Measurements from ENCODE around the gene ZNF296.

Gene ZNF296

DNA sequence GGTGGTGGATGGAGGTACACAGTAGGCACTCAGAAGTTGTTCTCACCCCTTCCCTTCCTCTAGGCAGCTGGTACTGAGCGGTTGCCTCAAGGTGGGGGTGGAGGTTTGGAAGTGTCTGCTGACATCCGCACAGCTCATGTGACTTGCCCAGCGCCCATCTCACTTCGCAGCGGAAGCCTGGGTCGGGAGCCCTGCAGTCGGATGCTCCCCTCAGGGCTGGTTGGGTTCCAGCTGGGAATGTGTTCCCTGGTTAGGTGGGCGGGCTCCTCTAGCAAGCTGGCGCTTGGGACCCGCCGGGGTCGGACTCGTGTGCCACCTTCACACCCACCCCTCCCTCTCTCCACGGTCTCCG lies 26.9 kb upstream of the ZNF296 start:
- DNase-seq: peak; percentile 33 to 69

DNA sequence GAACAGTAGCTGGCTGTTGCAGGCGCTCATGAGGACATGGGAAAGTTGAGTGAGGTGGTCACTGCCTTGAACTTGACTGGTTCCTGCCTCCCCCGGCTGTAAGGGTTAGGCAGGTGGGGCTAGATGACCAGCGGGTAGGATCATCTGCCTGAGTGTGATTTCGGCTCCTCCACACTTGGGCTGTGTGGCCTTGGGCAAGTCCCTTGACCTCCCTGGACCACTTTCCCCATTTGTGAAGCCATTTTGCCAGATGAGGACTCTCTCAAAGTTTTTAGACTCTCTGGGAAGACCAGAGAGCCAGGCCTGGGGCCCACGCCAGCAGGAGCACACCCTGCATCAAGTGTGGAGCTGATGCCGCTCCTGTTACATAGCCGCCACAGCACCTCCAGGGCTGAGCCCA lies 26.2 kb upstream of the ZNF296 start:
- no peak for DNase-seq

DNA sequence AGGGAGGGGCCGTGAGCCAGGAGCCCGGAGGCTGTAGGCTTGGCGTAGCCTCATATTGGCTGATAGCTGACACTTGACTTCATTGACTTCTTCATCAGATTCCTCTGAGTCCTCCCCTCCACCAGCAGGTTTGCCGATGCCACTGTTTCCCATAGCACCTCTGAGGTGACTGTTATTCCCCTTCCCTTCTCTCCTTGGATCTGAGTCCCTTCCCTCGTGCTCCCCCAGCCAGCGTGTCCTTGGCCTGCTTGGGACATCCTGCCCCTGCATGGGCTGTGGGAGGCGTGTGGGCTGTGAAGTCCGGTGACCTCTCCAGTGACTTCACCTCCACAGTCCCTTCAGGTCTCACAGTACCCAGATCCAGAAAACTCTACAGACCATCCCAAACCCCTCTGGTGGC lies 25.5 kb upstream of the ZNF296 start:
- DNase-seq: peak in 1 of 2 donors; percentile 64

DNA sequence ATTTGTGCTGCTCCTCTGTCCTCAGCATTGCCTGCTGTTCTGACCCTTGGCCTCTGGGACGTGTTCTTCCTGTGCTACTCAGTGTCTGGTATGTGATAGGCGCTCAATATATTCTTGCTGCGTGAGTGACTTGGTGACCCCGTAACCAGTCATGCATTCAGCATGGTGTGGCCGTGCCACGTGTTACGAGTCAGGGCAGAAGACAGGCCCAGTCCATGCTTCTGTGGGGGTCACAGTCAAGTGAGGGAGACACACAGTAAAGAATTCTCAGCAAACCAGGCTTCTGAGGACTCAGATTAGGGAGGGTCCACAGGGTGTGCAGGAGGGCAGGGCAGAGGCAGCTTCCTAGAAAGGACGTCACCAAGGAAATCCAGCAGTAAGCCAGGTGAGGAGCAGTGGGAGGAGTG lies 24.6 kb upstream of the ZNF296 start:
- DNase-seq: no peak

DNA sequence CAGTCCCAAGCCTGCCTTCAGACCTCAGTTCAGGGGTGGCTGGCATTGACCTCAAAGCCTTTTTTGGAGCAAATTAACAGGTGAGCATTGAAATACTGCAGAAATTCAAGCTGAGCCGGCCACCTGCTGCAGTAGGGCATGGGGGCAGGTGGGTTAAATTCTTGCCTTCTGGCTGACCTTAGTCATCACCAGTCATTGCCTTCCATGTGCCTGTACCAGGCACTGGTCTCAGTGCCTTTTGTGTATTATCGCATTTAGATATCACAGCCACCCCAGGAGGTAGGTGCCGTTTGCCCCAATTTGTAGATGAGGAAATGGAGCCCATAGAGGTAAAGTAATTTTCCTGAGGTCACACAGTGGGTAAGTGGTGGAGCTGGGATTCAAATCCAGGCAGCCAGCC lies 23.9 kb upstream of the ZNF296 start:
- DNase-seq: no peak

DNA sequence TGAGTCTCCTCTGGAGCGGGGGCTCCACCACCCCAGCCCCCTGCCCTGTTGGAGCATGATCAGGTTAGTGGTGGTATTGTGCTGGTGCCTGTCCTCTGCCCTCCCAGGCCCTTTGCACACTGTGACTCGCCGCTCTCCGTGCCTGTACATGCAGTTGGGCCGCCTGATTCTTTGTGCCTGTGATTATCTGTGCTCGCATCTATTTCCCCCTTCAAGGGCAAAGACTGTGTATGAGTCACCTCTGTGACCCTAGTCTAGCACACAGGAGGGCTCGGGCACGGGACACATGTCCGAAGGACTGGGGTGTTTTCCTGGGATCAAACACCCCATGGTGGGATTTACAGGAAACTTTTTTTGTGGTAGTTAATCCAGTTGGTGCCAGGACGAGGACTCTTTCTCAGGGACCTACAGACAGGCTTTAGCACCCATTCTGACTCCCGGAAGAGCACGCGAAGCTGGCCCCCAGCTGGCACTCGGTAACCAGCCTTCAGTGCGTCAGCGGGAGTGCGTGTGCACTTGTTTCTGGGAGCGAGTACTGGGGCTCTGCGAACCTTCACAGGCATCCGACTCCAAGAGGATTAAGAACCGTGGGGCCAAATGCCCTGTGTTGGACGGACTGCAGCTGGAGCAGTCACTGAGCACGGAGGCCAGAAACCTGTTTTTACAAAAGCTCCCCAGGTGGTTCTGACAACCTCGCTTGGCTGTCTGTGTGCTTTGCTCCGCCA lies 23.4 kb upstream of the ZNF296 start:
- no peak for DNase-seq

DNA sequence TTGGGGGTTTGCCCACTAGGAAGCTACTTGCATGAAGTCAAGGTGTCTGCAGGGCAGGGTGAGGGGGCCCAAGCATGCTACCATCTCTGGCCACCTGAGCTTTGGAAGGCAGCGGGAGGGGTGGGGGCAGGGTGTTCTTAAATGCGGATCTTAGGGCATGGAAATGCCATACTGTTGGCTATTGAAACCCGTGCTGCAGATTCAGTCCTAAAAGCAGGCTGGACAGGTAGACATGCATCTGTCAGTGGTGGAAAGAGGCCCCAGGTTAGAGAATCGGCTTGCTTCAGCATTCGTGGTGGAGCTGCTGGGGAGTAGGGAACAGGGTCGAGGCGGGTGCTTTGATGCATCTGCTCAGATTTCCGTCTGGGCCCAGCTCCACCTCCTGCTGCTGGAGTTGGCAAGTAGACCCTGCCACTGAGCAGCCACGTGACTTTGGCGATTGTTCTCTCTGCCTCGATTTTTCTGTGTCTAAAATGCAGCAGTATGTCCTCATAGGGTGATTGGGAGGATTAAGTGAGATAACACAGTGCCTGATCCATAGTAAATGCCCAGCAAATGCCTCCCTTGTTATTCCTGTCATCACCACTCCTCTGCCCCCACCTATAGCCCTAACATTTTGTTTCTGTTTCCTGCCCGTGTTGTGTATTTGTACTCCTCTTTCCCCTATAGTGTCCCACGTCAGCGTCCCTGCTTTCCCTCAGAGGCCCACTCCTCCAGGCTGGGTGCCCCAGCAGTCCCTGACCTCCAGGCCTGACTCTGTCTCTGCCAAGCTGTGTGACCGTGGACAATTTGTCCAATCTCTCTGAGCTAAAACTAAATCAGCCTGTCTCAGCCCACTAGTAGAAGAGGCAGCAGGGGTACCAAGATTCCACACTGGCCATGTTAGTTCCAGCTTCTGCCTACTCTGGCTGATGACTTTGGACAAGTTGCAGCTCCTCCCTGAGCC lies 22.5 kb upstream of the ZNF296 start:
- DNase-seq: no peak

DNA sequence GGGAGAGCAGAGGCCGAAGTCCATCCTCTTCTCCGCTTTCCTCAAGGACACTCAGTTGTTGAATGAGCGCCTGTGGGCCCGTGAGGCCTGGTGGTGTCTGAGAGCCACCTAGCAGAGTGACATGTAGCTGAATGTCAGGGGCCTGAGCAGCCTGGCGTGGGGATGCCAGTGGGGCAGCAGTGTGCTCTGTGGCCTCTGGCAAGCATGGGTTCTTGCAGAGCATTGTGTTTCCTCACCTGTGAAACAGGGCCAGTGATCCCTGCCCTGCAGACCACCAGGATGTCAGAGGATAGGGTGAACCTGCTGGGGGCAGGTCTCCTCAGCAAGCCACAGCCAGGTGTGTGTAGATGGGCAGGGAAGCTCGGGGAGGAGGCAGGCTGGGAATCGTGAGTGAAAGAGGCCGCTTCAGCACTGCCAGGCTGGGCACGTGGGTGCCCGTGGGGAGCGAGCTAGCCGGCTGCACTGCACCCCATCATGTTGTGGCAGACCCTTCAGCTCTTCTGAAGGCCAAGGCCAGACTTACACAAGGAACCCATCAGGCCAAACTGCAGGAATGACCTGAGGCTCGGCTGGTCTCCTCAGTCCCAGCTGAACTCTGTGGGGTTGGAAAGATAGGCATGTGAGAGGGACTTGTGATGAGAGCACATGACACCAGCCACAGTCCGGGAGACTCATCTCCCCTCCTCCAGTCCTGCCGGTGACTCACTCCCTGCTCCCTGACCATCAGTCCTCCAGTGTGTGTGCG lies 21.7 kb upstream of the ZNF296 start:
- peak; percentile 87 to 95 for DNase-seq

DNA sequence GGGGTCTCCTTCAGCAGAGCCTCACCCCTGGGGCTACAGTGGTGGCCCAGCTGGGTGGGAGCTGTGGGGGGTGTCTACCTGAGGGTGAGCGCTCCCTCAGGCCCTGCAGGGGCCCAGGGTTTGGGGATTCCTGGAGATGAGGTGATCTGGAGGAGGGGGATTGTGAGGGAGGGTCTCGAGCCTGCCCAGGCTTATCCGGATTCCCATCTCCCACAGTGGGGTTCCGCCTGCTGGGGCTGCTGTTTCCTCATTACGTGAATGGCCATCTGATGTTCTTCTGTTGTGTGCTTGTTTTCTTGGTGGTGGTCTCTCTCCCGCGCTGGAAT lies 21.1 kb upstream of the ZNF296 start:
- no peak for DNase-seq

DNA sequence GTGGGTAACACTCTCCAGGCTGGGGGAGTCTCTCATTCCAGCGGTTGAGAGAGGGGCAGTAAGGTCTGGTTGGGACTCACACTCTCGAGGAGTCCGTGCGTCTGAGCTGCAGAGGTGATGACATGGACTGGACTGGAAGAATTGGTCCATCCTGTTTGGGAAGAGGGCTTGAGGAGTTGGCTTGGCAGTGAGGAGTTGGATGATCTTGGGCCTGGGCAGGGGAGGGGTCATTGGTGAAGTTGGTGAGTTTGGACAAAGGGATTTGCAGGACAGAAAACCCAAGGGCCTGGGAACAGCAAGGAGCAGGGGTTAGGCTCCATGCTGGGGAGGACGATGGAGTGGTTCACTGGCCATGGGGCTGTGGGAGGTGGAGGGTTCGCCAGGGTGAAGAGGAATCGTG lies 20.4 kb upstream of the ZNF296 start:
- DNase-seq: no peak

DNA sequence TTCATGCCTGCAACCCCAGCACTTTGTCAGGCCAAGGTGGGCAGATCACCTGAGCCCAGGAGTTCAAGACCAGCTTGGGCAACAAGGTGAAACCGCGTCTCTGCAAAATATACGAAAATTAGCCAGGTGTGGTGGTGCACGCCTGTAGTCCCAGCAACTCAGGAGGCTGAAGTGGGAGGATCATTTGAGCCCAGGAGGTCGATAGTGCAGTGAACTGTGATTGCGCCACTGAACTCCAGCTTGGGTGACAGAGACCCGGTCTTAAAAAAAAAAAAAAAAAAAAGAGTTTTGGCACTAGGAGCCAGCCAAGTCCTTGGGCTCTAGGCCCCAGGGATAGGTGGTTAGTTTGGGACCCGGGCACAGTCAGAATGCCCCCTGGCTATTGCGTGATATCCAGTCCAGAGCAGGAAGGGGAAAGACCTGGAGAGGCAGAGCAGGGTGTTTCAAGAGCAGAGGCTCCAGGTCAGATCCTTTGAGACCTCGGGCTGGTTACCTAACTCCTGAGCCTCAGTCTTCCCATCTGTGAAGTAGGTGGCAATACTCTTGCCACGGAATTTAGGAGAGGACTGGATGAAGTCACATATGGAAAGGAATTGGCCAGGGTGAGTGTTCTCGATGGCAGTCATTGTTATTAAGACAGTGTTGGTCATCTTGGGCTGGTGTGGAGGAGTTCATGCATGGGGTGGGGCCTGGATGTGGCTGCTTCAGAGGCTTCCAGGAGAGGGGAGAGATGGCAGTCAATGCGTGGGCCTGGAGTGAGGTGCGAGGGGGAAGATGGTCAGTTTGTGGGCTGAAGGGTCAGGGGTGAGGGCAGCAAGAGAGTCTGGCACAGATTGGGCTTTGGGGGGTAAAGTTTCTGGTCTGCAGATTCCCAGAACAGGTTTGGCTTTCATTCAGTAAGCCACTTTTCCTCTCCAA lies 19.5 kb upstream of the ZNF296 start:
- DNase-seq: no peak

DNA sequence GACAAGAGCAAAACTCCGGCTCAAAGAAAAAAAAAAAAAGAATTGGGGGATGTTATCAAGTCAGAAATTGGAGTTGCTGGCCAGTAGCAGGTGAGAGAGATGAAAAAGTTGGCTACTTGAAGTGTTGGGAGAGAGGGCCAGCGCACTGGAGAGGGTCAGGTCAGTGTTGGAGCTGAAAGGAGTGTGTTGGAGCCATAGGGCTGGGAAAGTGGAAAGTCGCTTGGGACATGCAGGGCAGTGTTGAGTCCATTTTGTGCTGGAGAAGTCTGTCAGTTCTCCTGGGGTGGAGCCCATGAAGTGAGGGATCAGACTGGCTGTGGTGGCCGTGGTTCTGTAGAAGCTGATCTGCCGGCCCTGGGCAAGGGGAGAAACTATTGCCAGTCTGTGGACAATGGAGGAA lies 18.4 kb upstream of the ZNF296 start:
- DNase-seq: no peak

DNA sequence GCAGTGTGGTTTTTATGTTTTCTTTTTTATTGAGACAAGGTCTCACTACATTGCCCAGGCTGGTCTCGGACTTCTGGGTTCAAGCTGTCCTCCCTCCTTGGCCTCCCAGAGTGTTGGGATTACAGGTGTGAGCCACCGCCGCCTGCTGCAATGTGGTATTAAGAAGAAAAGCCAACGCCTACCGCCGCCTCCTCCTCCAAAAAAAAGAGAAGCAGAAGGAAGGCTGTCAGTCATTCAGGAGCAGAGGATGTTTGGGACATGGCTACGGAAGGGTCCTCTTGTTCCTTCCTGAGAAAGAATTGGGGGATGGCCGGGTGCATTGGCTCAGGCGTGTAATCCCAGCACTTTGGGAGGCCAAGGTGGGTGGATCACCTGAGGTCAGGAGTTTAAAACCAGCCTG lies 17.9 kb upstream of the ZNF296 start:
- peak in 1 of 2 donors; percentile 54 for DNase-seq

DNA sequence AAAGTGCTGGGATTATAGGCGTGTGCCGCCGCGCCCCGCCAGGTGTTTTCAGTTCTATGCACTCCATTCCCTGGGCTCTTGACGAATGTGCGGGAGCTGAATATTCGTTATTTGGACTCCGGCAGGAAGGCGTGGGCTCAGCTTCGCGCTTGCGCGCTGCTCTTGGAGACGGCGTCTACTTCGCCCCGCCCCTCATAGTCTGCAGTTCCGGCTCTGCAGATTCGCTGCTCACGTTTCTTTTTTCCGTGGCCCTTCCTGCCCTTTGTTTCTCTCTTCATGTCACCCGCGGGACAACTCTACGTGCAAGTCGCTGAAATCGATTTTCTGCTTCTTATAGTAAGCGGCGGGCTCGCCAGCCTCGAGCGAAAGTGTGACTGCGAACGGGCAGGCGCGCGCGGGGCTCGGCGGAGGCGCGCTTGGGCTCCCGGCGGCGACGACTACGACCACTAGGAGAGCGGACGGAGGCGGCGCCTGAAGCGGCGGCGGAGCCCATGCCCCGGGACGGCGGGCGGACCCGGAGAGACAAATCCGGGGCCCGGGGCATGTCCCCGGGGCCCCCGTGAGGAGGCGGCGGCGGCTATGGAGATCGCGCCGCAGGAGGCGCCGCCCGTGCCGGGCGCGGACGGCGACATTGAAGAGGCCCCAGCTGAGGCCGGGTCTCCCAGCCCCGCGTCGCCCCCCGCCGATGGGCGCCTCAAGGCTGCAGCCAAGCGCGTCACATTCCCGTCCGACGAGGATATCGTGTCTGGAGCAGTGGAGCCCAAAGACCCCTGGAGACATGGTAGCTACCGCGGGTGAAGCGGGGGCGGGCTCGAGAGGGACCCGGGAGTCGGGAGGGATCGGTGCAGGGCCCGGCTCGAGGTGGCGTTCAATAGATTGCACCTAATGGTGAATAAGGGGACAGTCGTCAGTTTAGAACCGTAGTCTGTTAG lies 16.7 kb upstream of the ZNF296 start, which contains the start of gene PPP1R37:
TSS of gene PPP1R37 (plus strand) at position 433 of the 932 bp plus-strand sequence. CDS start at position 580, 147 bp downstream.
- DNase-seq: peak; percentile 95 to 97

DNA sequence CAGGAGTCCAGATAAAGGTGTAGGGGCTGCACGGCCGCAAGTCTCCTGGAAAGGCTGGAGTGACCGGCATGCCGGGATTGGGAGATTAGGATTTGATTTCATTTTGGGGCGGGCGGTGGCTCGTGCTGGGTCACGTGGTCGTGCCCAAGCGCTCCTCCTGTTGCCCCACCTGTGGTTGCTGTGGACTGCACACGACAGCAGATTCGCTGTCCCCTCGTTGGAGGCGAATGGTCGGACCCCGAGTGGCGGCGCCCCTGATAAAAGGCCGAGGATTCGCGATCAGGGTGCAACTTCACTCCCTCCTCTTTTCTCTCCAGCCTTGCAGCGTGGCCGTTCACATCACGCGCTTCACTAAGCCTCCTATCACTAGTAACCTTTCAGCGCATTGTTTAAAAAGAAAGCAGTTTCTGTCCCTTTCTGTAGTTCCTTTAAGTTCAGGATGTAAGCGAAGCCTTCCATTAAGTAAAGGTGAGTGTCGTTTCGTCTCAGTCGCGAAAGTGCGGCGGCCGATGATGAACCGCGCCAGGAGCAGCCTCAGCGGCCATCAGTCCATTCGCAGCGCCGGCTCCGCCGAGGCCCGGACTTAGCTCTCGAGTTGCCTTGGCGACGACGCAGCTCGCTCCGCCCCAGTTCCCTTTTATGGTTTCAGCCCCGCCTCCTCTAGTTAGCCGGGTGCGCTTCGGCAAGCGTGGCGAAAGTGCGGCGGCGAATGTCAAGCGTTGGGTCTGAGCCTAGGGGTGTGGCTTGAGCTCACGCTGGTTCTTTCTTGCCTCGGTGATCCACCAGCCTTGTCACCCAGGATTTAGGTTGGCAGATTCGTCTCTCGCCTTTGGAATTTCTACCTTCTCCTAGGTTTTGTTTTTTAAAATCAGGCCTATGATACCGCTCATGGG lies 15.0 kb upstream of the ZNF296 start:
- DNase-seq: peak; percentile 99 to 100

DNA sequence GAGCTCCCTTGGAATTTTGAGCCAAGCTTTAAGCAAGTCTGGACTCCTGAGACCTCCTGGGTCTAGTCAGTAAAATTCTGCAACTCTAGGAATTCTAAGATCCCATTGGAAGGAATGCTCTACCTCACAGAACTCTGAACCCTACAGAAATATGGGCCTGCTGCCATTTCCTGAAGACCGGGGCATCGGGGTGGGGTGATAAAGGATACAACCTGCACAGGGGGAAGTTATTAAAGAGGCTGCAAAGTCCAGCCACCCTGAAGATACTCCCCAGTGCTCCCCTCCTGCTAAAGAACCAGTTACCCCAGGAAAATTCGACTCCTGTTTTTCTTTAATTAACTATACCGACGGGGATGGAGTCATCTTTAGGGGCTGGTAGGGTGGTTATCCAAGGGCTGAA lies 14.3 kb upstream of the ZNF296 start:
- no peak for DNase-seq

DNA sequence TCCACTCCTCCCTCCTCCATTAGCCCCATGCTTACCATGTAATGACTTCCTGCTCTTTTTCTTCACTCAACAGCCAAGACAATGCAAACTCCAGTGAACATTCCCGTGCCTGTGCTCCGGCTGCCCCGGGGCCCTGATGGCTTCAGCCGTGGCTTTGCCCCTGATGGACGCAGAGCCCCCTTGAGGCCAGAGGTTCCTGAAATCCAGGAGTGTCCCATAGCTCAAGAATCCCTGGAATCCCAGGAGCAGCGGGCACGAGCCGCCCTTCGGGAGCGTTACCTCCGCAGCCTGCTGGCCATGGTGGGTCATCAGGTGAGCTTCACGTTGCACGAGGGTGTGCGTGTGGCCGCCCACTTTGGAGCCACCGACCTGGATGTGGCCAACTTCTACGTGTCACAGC lies 13.8 kb upstream of the ZNF296 start:
- DNase-seq: no peak

DNA sequence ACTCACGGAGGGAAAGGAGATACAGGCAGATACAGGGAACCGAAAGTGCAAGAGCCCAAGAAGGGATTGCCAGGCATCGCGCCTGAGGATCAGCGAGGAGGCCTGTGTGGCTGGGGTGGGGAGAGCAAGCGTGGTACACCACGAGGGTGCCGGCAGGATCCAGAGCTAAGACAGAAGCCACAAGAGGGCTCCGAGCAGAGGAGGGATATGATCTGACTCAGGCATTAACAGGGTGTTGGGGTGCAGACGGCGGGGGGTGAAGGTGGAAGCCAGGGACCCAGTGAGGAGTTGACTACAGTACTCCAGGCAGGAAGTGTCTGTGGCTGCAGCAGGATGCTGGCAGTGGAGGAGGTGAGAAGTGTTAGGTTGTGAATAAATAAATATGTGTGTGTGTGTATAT lies 11.3 kb upstream of the ZNF296 start:
- peak in 1 of 2 donors; percentile 45 for DNase-seq

DNA sequence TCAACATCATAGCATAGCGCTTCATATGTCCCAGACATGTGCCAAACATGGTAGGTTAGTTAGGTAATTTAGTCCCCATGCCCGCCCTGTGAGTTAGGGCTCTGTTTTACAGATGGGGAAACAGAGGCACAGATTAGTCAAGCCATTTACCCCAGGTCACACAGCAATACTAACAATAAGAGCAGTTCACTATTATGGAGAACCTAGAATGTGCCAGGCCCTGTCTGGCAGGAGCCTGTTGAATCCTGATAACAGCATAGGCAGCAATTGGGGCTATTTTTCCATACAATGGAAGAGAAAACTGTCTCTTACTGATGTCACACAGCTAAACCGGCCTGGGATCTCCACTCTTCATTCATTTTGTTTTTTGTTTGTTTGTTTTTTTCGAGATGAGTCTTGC lies 10.2 kb upstream of the ZNF296 start:
- no peak for DNase-seq

DNA sequence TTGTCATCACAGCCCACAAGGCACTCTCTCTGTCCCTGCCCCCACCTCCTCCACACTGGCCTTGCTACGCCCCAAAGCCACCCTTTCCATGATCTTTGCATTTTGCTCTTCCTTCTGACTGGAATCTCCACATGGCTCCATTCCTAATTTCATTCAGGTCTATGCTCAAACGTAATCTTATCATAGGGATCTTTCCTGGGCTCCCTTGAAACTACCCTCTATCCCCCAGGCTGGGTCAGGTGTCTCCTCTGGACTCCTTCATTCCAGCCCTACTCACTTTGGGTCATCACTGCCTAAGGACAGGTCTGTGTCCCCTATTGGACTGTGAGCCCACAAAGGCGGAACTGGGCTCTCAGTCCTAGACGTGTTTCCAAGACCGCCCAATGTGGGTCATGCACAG lies 5.9 kb upstream of the ZNF296 start:
- no peak for DNase-seq

Measured in inflammatory macrophage (primary cell).